ENCODE measurements around the gene SGCE. TPM values are rescaled to one million over a fixed set of nuclear protein-coding genes. Genes with fewer than 3 reads are reported as not detected.

SGCE gene
- total RNA-seq, 2 experiments from 2014 or later: 23.5 to 27.1 TPM

GRCh38 chr7:94675356-94675755, 19.4 kb upstream of the SGCE start:
- Histone ChIP-seq H3K9me2 (ENCODE audit: insufficient read depth, low read length) (no peaks in the 10 kb centered on the region), H3K4me2 (ENCODE audit: low read length) (no peak overlapping the region), H3K27ac (ENCODE audit: low read depth, low read length, poor library complexity, severe bottlenecking) (no peak overlapping the region), H3K4me1 (ENCODE audit: insufficient read depth, low read length, poor library complexity, severe bottlenecking) (no peaks in the 10 kb centered on the region), H3K36me3 (ENCODE audit: insufficient read depth, low read length) (no peaks in the 10 kb centered on the region), H3K79me2 (ENCODE audit: insufficient read depth, low read depth, low read length) (no peaks in the 10 kb centered on the region), H2AFZ (ENCODE audit: low read length) (no peak overlapping the region), H3K4me3 (ENCODE audit: low read depth, low read length, poor library complexity, severe bottlenecking) (no peak overlapping the region), H4K20me1 (ENCODE audit: insufficient read depth, low read length) (no peaks in the 10 kb centered on the region), H3K9me3 (ENCODE audit: low read length) (no peaks in the 10 kb centered on the region)
- TF ChIP-seq CTCF (conservative IDR thresholded peaks at IDR 0.05; ENCODE audit: low read length) (no peak), EZH2phosphoT487 (IDR thresholded peaks at IDR 0.05; ENCODE audit: borderline replicate concordance, low read depth, low read length) (no peak)
- CTCF ChIA-PET (ENCODE audit: unreplicated experiment): no interaction called here
- intact Hi-C loops (cut with micrococcal nuclease; ENCODE audit: unreplicated experiment): no loop called here
- no TSS peak for BruUV-seq (replicated peaks)
- DNase-seq (ENCODE audit: low spot score): no peak
- POLR2A ChIA-PET: no interaction called here

- ChIA-PET POLR2A (no interaction called here), CTCF (ENCODE audit: unreplicated experiment) (no interaction called here)
- no peak overlapping the region for H3K27ac ChIP-seq (ENCODE audit: low read depth, low read length, poor library complexity, severe bottlenecking)
- no peaks in the 10 kb centered on the region for H4K20me1 ChIP-seq (ENCODE audit: insufficient read depth, low read length)
- H2AFZ ChIP-seq (ENCODE audit: low read length): no peak overlapping the region
- H3K4me1 ChIP-seq (ENCODE audit: insufficient read depth, low read length, poor library complexity, severe bottlenecking): no peaks in the 10 kb centered on the region
- no peaks in the 10 kb centered on the region for H3K9me3 ChIP-seq (ENCODE audit: low read length)
- H3K79me2 ChIP-seq (ENCODE audit: insufficient read depth, low read depth, low read length): no peaks in the 10 kb centered on the region
- no peak for TF ChIP-seq CTCF (conservative IDR thresholded peaks at IDR 0.05; ENCODE audit: low read length)
- no peak for TF ChIP-seq EZH2phosphoT487 (IDR thresholded peaks at IDR 0.05; ENCODE audit: borderline replicate concordance, low read depth, low read length)
- no peaks in the 10 kb centered on the region; the same call in 1 of the 2 replicates for H3K36me3 ChIP-seq (ENCODE audit: insufficient read depth, low read length)
- no peak for DNase-seq (ENCODE audit: low spot score)
- no TSS peak for BruUV-seq (replicated peaks)
- no peak overlapping the region for H3K4me3 ChIP-seq (ENCODE audit: low read depth, low read length, poor library complexity, severe bottlenecking)
- no peaks in the 10 kb centered on the region for H3K9me2 ChIP-seq (ENCODE audit: insufficient read depth, low read length)
- no peak overlapping the region for H3K4me2 ChIP-seq (ENCODE audit: low read length)
- intact Hi-C loops (cut with micrococcal nuclease; ENCODE audit: unreplicated experiment): no loop called here
These were observed 15.7 kb upstream of the SGCE start for GRCh38 chr7:94671444-94672235.

GRCh38 chr7:94669773-94670495, 14.0 kb upstream of the SGCE start:
- ChIA-PET CTCF (ENCODE audit: unreplicated experiment) (no interaction called here), POLR2A (no interaction called here)
- Histone ChIP-seq H3K9me2 (ENCODE audit: insufficient read depth, low read length) (no peaks in the 10 kb centered on the region), H3K79me2 (ENCODE audit: insufficient read depth, low read depth, low read length) (no peaks in the 10 kb centered on the region), H3K27ac (ENCODE audit: low read depth, low read length, poor library complexity, severe bottlenecking) (no peak overlapping the region), H4K20me1 (ENCODE audit: insufficient read depth, low read length) (no peaks in the 10 kb centered on the region), H3K4me2 (ENCODE audit: low read length) (no peak overlapping the region), H3K36me3 (ENCODE audit: insufficient read depth, low read length) (peaks cover 4% of the 10 kb centered on the region), H2AFZ (ENCODE audit: low read length) (no peak overlapping the region), H3K4me3 (ENCODE audit: low read depth, low read length, poor library complexity, severe bottlenecking) (no peak overlapping the region), H3K4me1 (ENCODE audit: insufficient read depth, low read length, poor library complexity, severe bottlenecking) (no peaks in the 10 kb centered on the region), H3K9me3 (ENCODE audit: low read length) (no peaks in the 10 kb centered on the region)
- TF ChIP-seq EZH2phosphoT487 (IDR thresholded peaks at IDR 0.05; ENCODE audit: borderline replicate concordance, low read depth, low read length) (no peak), CTCF (conservative IDR thresholded peaks at IDR 0.05; ENCODE audit: low read length) (no peak)
- BruUV-seq (replicated peaks): no TSS peak
- DNase-seq (ENCODE audit: low spot score): no peak
- intact Hi-C loops (cut with micrococcal nuclease; ENCODE audit: unreplicated experiment): no loop called here
